ENCODE measurements around the gene BTG1.

Gene BTG1

GRCh38 chr12:92133795-92134637, 11.6 kb downstream of the BTG1 start:
- DNase-seq (ENCODE audit: low read depth): no peak
- TF ChIP-seq CTCF (conservative IDR thresholded peaks at IDR 0.05; ENCODE audit: low read depth, low read length): no peak
- H3K4me3 ChIP-seq (ENCODE audit: low read length): no peak overlapping the region

GRCh38 chr12:92133171-92133570, 12.5 kb downstream of the BTG1 start:
- no peak for TF ChIP-seq CTCF (conservative IDR thresholded peaks at IDR 0.05; ENCODE audit: low read depth, low read length)
- no peak for DNase-seq (ENCODE audit: low read depth)

GRCh38 chr12:92132288-92132687, 13.4 kb downstream of the BTG1 start:
- no peak overlapping the region for H3K4me3 ChIP-seq (ENCODE audit: low read length)
- no peak for DNase-seq (ENCODE audit: low read depth)

More at GRCh38 chr12:92133171-92133570, 12.5 kb downstream of the BTG1 start:
- no peak overlapping the region for H3K4me3 ChIP-seq (ENCODE audit: low read length)

GRCh38 chr12:92130999-92131398, 14.6 kb downstream of the BTG1 start:
- no peak for DNase-seq (ENCODE audit: low read depth)
- TF ChIP-seq CTCF (conservative IDR thresholded peaks at IDR 0.05; ENCODE audit: low read depth, low read length): no peak
- H3K4me3 ChIP-seq (ENCODE audit: low read length): no peak overlapping the region

More at GRCh38 chr12:92132288-92132687, 13.4 kb downstream of the BTG1 start:
- TF ChIP-seq CTCF (conservative IDR thresholded peaks at IDR 0.05; ENCODE audit: low read depth, low read length): no peak

GRCh38 chr12:92129609-92130008, 16.0 kb downstream of the BTG1 start:
- no peak overlapping the region for H3K4me3 ChIP-seq (ENCODE audit: low read length)
- no peak for TF ChIP-seq CTCF (conservative IDR thresholded peaks at IDR 0.05; ENCODE audit: low read depth, low read length)
- DNase-seq (ENCODE audit: low read depth): no peak

GRCh38 chr12:92128612-92129011, 17.0 kb downstream of the BTG1 start:
- TF ChIP-seq CTCF (conservative IDR thresholded peaks at IDR 0.05; ENCODE audit: low read depth, low read length): no peak
- DNase-seq (ENCODE audit: low read depth): no peak
- H3K4me3 ChIP-seq (ENCODE audit: low read length): no peak overlapping the region

GRCh38 chr12:92124689-92125029, 21.0 kb downstream of the BTG1 start:
- DNase-seq (ENCODE audit: low read depth): peak; percentile 67
- H3K4me3 ChIP-seq (ENCODE audit: low read length): no peak overlapping the region
- no peak for TF ChIP-seq CTCF (conservative IDR thresholded peaks at IDR 0.05; ENCODE audit: low read depth, low read length)
